ENCODE measurements around the gene SUSD6. TPM values are rescaled to one million over a fixed set of nuclear protein-coding genes. Genes with fewer than 3 reads are reported as not detected.
A peak's percentile ranks its signal among the peaks of the same experiment; 100 is the strongest.

The SUSD6 gene
- total RNA-seq, 2 experiments from 2014 or later = 23.1 to 43.6 TPM

- Histone ChIP-seq H3K4me1 (ENCODE audit: insufficient read depth, low read length, poor library complexity, severe bottlenecking) (no peaks in the 10 kb centered on the region), H3K27ac (ENCODE audit: low read depth, low read length, poor library complexity, severe bottlenecking) (no peak overlapping the region), H2AFZ (ENCODE audit: low read length) (peak overlapping the region; percentile 23; the same call in 1 of the 2 replicates), H3K4me3 (ENCODE audit: low read depth, low read length, poor library complexity, severe bottlenecking) (no peak overlapping the region), H3K9me2 (ENCODE audit: insufficient read depth, low read length) (no peaks in the 10 kb centered on the region), H3K9me3 (ENCODE audit: low read length) (no peaks in the 10 kb centered on the region), H3K4me2 (ENCODE audit: low read length) (no peak overlapping the region), H3K36me3 (ENCODE audit: insufficient read depth, low read length) (no peaks in the 10 kb centered on the region), H4K20me1 (ENCODE audit: insufficient read depth, low read length) (no peaks in the 10 kb centered on the region), H3K79me2 (ENCODE audit: insufficient read depth, low read depth, low read length) (no peaks in the 10 kb centered on the region)
- intact Hi-C loops (cut with micrococcal nuclease; ENCODE audit: unreplicated experiment) = no loop called here
- no peak for TF ChIP-seq CTCF (conservative IDR thresholded peaks at IDR 0.05; ENCODE audit: low read length)
- no peak for TF ChIP-seq EZH2phosphoT487 (IDR thresholded peaks at IDR 0.05; ENCODE audit: borderline replicate concordance, low read depth, low read length)
- no TSS peak for BruUV-seq (replicated peaks)
- POLR2A ChIA-PET = interaction anchor here (0.9 kb wide), 1 partner anchor 49 kb away, joined by 3 read pairs; no protein-coding TSS in a partner anchor
- no peak for DNase-seq (ENCODE audit: low spot score)
- CTCF ChIA-PET (ENCODE audit: unreplicated experiment) = no interaction called here
Measured at GRCh38 chr14:69600304-69600891, 11.0 kb upstream of the SUSD6 start.

- Histone ChIP-seq H2AFZ (ENCODE audit: low read length) (no peak overlapping the region), H3K4me2 (ENCODE audit: low read length) (no peak overlapping the region), H4K20me1 (ENCODE audit: insufficient read depth, low read length) (no peaks in the 10 kb centered on the region), H3K4me1 (ENCODE audit: insufficient read depth, low read length, poor library complexity, severe bottlenecking) (peaks cover 32% of the 10 kb centered on the region), H3K9me2 (ENCODE audit: insufficient read depth, low read length) (no peaks in the 10 kb centered on the region), H3K79me2 (ENCODE audit: insufficient read depth, low read depth, low read length) (peaks cover 5% of the 10 kb centered on the region; the same call in 1 of the 2 replicates), H3K4me3 (ENCODE audit: low read depth, low read length, poor library complexity, severe bottlenecking) (no peak overlapping the region), H3K36me3 (ENCODE audit: insufficient read depth, low read length) (no peaks in the 10 kb centered on the region), H3K9me3 (ENCODE audit: low read length) (no peaks in the 10 kb centered on the region), H3K27ac (ENCODE audit: low read depth, low read length, poor library complexity, severe bottlenecking) (no peak overlapping the region)
- POLR2A ChIA-PET = interaction anchor here (0.6 to 1.3 kb wide), 3 partner anchors 9 to 148 kb away, joined by 3 to 5 read pairs (median 4); no protein-coding TSS in a partner anchor
- intact Hi-C loops (cut with micrococcal nuclease; ENCODE audit: unreplicated experiment) = no loop called here
- BruUV-seq (replicated peaks) = no TSS peak
- CTCF ChIA-PET (ENCODE audit: unreplicated experiment) = interaction anchor here (1.0 to 1.4 kb wide), 2 partner anchors 20 to 121 kb away, joined by 3 read pairs; no protein-coding TSS in a partner anchor
- DNase-seq (ENCODE audit: low spot score) = no peak
- no peak for TF ChIP-seq EZH2phosphoT487 (IDR thresholded peaks at IDR 0.05; ENCODE audit: borderline replicate concordance, low read depth, low read length)
- TF ChIP-seq CTCF (conservative IDR thresholded peaks at IDR 0.05; ENCODE audit: low read length) = no peak
Measured at GRCh38 chr14:69605738-69606137, 5.7 kb upstream of the SUSD6 start.
